Right cardiac atrium (tissue), 5 donors: ENCODE measurements around the gene LRAT. TPM values are rescaled to one million over a fixed set of nuclear protein-coding genes. Genes with fewer than 3 reads are reported as not detected.
"Not testable (repeated sequence)": the region's sequence is repeated elsewhere in the genome, so short reads cannot be mapped to it uniquely, and the experiment has no call there.

Experiments
- ATAC-seq, 2 donors: fragments of 200-7000 bp; cut with Tn5 transposase; one replicate each; pipeline versions ENCODE4 v1.8.0 to v1.9.1; 2020; ENCODE audit warnings: moderate library complexity in 2 of 2, mild to moderate bottlenecking in 1 of 2
- DNase-seq, 3 donors: peaks; one replicate each; pipeline ENCODE4 v3.0.0-alpha.2; 2020
- H3K27ac ChIP-seq: one replicate; pipeline ENCODE4 v1.5.1; 2013; ENCODE audit warnings: mild to moderate bottlenecking, low read length, control low read depth, moderate library complexity
- H3K27me3 ChIP-seq: one replicate; pipeline ENCODE4 v1.6.1; 2013; ENCODE audit not compliant: control insufficient read depth, insufficient read depth
- H3K4me1 ChIP-seq: one replicate; pipeline ENCODE4 v1.6.1; 2013; ENCODE audit warnings: low read length; ENCODE audit not compliant: control insufficient read depth, insufficient read depth
- H3K4me3 ChIP-seq: one replicate; pipeline ENCODE4 v1.5.1; 2013; ENCODE audit warnings: low read length, control low read depth
- H3K9me3 ChIP-seq: one replicate; pipeline ENCODE4 v1.6.1; 2013; ENCODE audit warnings: low read length; ENCODE audit not compliant: control insufficient read depth
- WGBS: extraction: QIAGEN DNeasy Blood & Tissue Kit; methylation state at CpG from one replicate; pipeline ENCODE4 v1.1.7; 2013; 5-methylcytosine and 5-hydroxymethylcytosine counted together
- intact Hi-C, 4 donors: fragments of 100-400 bp; cut with DNase I; formaldehyde crosslinking; loops; one replicate each; pipeline versions ENCODE4 v1.11.0 to v1.14.0; 2022 to 2023
- long read RNA-seq, 4 donors: library from polyadenylated mRNA; unstranded; transcript quantifications; one replicate each; pipeline ENCODE4 v2.0.0, GENCODE V29; 2020 to 2021
- polyA plus RNA-seq: library from polyadenylated mRNA; stranded (reverse); fragments of 200-250 nt; gene quantifications from one replicate; pipeline ENCODE4 v1.2.3, GENCODE V29; 2013
- total RNA-seq, 4 donors: library from RNA; stranded (reverse); fragmentation: NEBNext Ultra II Directional; extraction: Animal tissue kit (Norgen Biotek cat#: 25700); gene quantifications; one replicate each; pipeline ENCODE4 v1.2.1, GENCODE V29; 2021
- donor health status: healthy with polysubstance abuse.
- donor health status: DM: no; HTN: yes; CAD: no.
- donor health status: DM: no; HTN: no; CAD: no.
- donor health status: DM: no; HTN: yes; CAD: no; lungs with severe emphysema.
- donor health status: DM: yes; HTN: yes; CAD: no.

LRAT gene
- total RNA-seq (under 1 TPM in 1 of 4 donors, not detected in 3; 0.06 TPM), polyA plus RNA-seq (0.02 TPM)
- long read RNA-seq, donor 1 = 0 reads
- long read RNA-seq, donor 2 = 0 reads
- long read RNA-seq, donor 3 = 0 reads
- long read RNA-seq, donor 4 = 0 reads

GRCh38 chr4:154743683-154744340 is at the start of gene LRAT:
TSS of gene LRAT (plus strand) at chr4:154744000. CDS start at chr4:154744327, 327 bp downstream.
- H3K27ac ChIP-seq = no peak within 1 kb of the TSS
- WGBS = 1% methylated on average over 55 of the region's 55 CpGs
- peak; percentile 35 to 78 (median 76) for DNase-seq
- no peaks in the 10 kb centered on the region for H3K4me1 ChIP-seq
- ATAC-seq = peak; percentile 79 to 81
- H3K27me3 ChIP-seq = peaks cover 2% of the 10 kb centered on the region
- peak within 1 kb of the TSS; percentile 44 for H3K4me3 ChIP-seq
- intact Hi-C loops = no loop called here
- H3K9me3 ChIP-seq = no peaks in the 10 kb centered on the region

- Histone ChIP-seq H3K27ac (no peak overlapping the region), H3K4me3 (no peak overlapping the region), H3K27me3 (no peaks in the 10 kb centered on the region), H3K4me1 (no peaks in the 10 kb centered on the region), H3K9me3 (no peaks in the 10 kb centered on the region)
- 71% methylated on average over 3 of the region's 3 CpGs for WGBS
- ATAC-seq = no peak
- intact Hi-C loops = no loop called here
- DNase-seq = no peak
Observed at GRCh38 chr4:154707877-154708276, 35.9 kb upstream of the LRAT start.

GRCh38 chr4:154709550-154709949 is 34.2 kb upstream of the LRAT start:
- Histone ChIP-seq H3K27me3 (no peaks in the 10 kb centered on the region), H3K9me3 (no peaks in the 10 kb centered on the region), H3K4me1 (no peaks in the 10 kb centered on the region), H3K27ac (no peak overlapping the region), H3K4me3 (no peak overlapping the region)
- no peak for ATAC-seq
- WGBS = 35% methylated on average over 4 of the region's 4 CpGs
- intact Hi-C loops = no loop called here
- no peak for DNase-seq

- no peak overlapping the region for H3K4me3 ChIP-seq
- intact Hi-C loops = no loop called here
Observed at GRCh38 chr4:154711522-154711921, 32.3 kb upstream of the LRAT start.

GRCh38 chr4:154714339-154715040 is 29.3 kb upstream of the LRAT start:
- intact Hi-C loops = no loop called here
- H3K27me3 ChIP-seq = no peaks in the 10 kb centered on the region
- H3K9me3 ChIP-seq = no peaks in the 10 kb centered on the region
- H3K4me3 ChIP-seq = no peak overlapping the region
- no peak for DNase-seq
- WGBS = 36% methylated on average over 4 of the region's 4 CpGs
- no peaks in the 10 kb centered on the region for H3K4me1 ChIP-seq
- no peak for ATAC-seq
- no peak overlapping the region for H3K27ac ChIP-seq

More at GRCh38 chr4:154711522-154711921, 32.3 kb upstream of the LRAT start:
- Histone ChIP-seq H3K27me3 (no peaks in the 10 kb centered on the region), H3K4me1 (no peaks in the 10 kb centered on the region), H3K9me3 (no peaks in the 10 kb centered on the region), H3K27ac (no peak overlapping the region)
- no peak for DNase-seq
- ATAC-seq = no peak

GRCh38 chr4:154719087-154719486 is 24.7 kb upstream of the LRAT start:
- no peak overlapping the region for H3K4me3 ChIP-seq
- H3K27ac ChIP-seq = no peak overlapping the region
- ATAC-seq (no peak), DNase-seq (no peak)
- no peaks in the 10 kb centered on the region for H3K4me1 ChIP-seq
- intact Hi-C loops = no loop called here
- no peaks in the 10 kb centered on the region for H3K9me3 ChIP-seq
- 81% methylated on average over 4 of the region's 4 CpGs for WGBS
- H3K27me3 ChIP-seq = no peaks in the 10 kb centered on the region

- no peaks in the 10 kb centered on the region for H3K4me1 ChIP-seq
- no peaks in the 10 kb centered on the region for H3K27me3 ChIP-seq
- 75% methylated on average over 2 of the region's 2 CpGs for WGBS
- no peak overlapping the region for H3K27ac ChIP-seq
- DNase-seq = no peak
- intact Hi-C loops = no loop called here
- ATAC-seq = no peak
- H3K4me3 ChIP-seq = no peak overlapping the region
- no peaks in the 10 kb centered on the region for H3K9me3 ChIP-seq
Observed at GRCh38 chr4:154720123-154720522, 23.7 kb upstream of the LRAT start.

GRCh38 chr4:154720618-154721267 is 23.1 kb upstream of the LRAT start:
- no peak overlapping the region for H3K27ac ChIP-seq
- DNase-seq (no peak), ATAC-seq (no peak)
- H3K4me3 ChIP-seq = no peak overlapping the region
- no peaks in the 10 kb centered on the region for H3K9me3 ChIP-seq
- WGBS = 87% methylated on average over 3 of the region's 3 CpGs
- H3K4me1 ChIP-seq = no peaks in the 10 kb centered on the region
- no peaks in the 10 kb centered on the region for H3K27me3 ChIP-seq
- intact Hi-C loops = no loop called here

GRCh38 chr4:154722262-154722661 is 21.5 kb upstream of the LRAT start:
- H3K4me1 ChIP-seq = no peaks in the 10 kb centered on the region
- ATAC-seq (no peak), DNase-seq (no peak)
- H3K9me3 ChIP-seq = no peaks in the 10 kb centered on the region
- no peak overlapping the region for H3K4me3 ChIP-seq
- intact Hi-C loops = no loop called here
- H3K27me3 ChIP-seq = no peaks in the 10 kb centered on the region
- no peak overlapping the region for H3K27ac ChIP-seq

GRCh38 chr4:154723601-154724000 is 20.2 kb upstream of the LRAT start:
- H3K27me3 ChIP-seq, H3K9me3 ChIP-seq, DNase-seq, H3K4me1 ChIP-seq, ATAC-seq, H3K4me3 ChIP-seq, intact Hi-C loops, H3K27ac ChIP-seq: not testable (repeated sequence)
- 79% methylated on average over 7 of the region's 7 CpGs for whole genome bisulfite sequencing

GRCh38 chr4:154727540-154727939 is 16.3 kb upstream of the LRAT start:
- intact Hi-C loops = no loop called here
- Histone ChIP-seq H3K27ac (no peak overlapping the region), H3K4me3 (no peak overlapping the region), H3K9me3 (no peaks in the 10 kb centered on the region), H3K4me1 (no peaks in the 10 kb centered on the region), H3K27me3 (no peaks in the 10 kb centered on the region)
- 23% methylated on average over 1 of the region's 1 CpG for WGBS
- no peak for DNase-seq
- ATAC-seq = no peak
